ENCODE results near the gene CAB39L. TPM values are rescaled to one million over a fixed set of nuclear protein-coding genes. Genes with fewer than 3 reads are reported as not detected.

CAB39L gene
- polyA plus RNA-seq, 1 donor from 2014 or later: 40.3 TPM

DNA sequence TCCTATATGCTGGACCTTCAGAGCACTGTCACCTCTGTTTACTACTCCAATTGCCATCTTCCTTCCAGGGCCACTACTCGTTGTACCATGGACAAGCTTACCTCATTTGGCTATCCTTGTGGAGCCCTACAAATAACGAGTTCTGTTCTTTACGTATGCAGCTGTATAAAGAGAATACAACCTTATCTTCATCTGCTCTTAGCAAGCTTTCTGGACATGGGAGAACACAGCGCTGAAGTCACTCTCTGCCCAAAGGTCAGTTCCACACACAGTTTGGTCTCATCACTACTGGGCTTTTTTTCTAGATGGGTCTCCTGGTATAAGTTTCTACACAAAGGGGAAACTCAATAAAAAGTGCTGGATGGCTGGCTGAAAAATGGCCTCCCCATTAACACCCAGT is 107.2 kb downstream of the CAB39L start:
- no peak overlapping the region for H3K27ac ChIP-seq (ENCODE audit: low read length)
- H3K79me2 ChIP-seq (replicated peaks; ENCODE audit: insufficient read depth, low read length): no peaks in the 10 kb centered on the region
- no peak overlapping the region for H2AFZ ChIP-seq (ENCODE audit: low read depth, low read length)
- H3K36me3 ChIP-seq (ENCODE audit: insufficient read depth, low read length): no peaks in the 10 kb centered on the region
- no peaks in the 10 kb centered on the region for H3F3A ChIP-seq (ENCODE audit: insufficient read depth, low read length, poor library complexity, severe bottlenecking)
- no peak for TF ChIP-seq CTCF (IDR thresholded peaks at IDR 0.05; ENCODE audit: poor library complexity, severe bottlenecking)
- no peak for TF ChIP-seq TAF1 (IDR thresholded peaks at IDR 0.05; ENCODE audit: low read depth)
- no peak for TF ChIP-seq POLR2AphosphoS5 (IDR thresholded peaks at IDR 0.05)
- TF ChIP-seq EP300 (conservative IDR thresholded peaks at IDR 0.05; ENCODE audit: poor library complexity, severe bottlenecking): no peak
- TF ChIP-seq MXI1 (conservative IDR thresholded peaks at IDR 0.05; ENCODE audit: poor library complexity, severe bottlenecking): no peak
- TF ChIP-seq EZH2 (IDR thresholded peaks at IDR 0.05; ENCODE audit: borderline replicate concordance, insufficient read depth, low read length, poor library complexity, severe bottlenecking): no peak
- TF ChIP-seq RAD21 (conservative IDR thresholded peaks at IDR 0.05): no peak
- TF ChIP-seq, protein P1, sequence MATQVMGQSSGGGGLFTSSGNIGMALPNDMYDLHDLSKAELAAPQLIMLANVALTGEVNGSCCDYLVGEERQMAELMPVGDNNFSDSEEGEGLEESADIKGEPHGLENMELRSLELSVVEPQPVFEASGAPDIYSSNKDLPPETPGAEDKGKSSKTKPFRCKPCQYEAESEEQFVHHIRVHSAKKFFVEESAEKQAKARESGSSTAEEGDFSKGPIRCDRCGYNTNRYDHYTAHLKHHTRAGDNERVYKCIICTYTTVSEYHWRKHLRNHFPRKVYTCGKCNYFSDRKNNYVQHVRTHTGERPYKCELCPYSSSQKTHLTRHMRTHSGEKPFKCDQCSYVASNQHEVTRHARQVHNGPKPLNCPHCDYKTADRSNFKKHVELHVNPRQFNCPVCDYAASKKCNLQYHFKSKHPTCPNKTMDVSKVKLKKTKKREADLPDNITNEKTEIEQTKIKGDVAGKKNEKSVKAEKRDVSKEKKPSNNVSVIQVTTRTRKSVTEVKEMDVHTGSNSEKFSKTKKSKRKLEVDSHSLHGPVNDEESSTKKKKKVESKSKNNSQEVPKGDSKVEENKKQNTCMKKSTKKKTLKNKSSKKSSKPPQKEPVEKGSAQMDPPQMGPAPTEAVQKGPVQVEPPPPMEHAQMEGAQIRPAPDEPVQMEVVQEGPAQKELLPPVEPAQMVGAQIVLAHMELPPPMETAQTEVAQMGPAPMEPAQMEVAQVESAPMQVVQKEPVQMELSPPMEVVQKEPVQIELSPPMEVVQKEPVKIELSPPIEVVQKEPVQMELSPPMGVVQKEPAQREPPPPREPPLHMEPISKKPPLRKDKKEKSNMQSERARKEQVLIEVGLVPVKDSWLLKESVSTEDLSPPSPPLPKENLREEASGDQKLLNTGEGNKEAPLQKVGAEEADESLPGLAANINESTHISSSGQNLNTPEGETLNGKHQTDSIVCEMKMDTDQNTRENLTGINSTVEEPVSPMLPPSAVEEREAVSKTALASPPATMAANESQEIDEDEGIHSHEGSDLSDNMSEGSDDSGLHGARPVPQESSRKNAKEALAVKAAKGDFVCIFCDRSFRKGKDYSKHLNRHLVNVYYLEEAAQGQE (IDR thresholded peaks at IDR 0.05; ENCODE audit: borderline replicate concordance): no peak
- TF ChIP-seq SMC3 (conservative IDR thresholded peaks at IDR 0.05; ENCODE audit: poor library complexity): no peak
- no peaks in the 10 kb centered on the region for H3K9me3 ChIP-seq (ENCODE audit: low read length)
- H3K9me2 ChIP-seq (ENCODE audit: insufficient read depth, low read length): no peaks in the 10 kb centered on the region
- no peak overlapping the region for H3K4me2 ChIP-seq (ENCODE audit: low read length)
- no peaks in the 10 kb centered on the region for H3K27me3 ChIP-seq (ENCODE audit: insufficient read depth, low read depth, low read length)
- H3K4me3 ChIP-seq (ENCODE audit: low read length): no peak overlapping the region
- no peaks in the 10 kb centered on the region for H4K20me1 ChIP-seq (ENCODE audit: insufficient read depth)
- no peak overlapping the region for H3K9ac ChIP-seq (ENCODE audit: low read length)

DNA sequence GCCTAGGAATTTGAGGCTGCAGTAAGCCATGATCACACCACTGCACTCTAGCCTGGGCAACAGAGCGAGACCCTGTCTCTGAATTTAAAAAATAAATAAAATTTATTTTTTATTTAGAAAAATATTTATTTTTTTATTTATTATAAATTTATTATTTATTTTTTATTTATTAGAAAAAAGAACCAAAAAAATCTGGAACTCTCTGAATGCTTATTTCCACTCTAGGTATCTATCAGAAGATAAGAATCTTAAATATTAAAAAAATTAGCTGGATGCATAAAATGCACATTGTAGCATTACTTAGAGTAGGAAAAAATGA is 113.4 kb downstream of the CAB39L start:
- Histone ChIP-seq H3K4me2 (ENCODE audit: low read length) (no peak overlapping the region), H3K9me3 (ENCODE audit: low read length) (no peaks in the 10 kb centered on the region), H3K9ac (ENCODE audit: low read length) (no peak overlapping the region), H3K36me3 (ENCODE audit: insufficient read depth, low read length) (no peaks in the 10 kb centered on the region), H3F3A (ENCODE audit: insufficient read depth, low read length, poor library complexity, severe bottlenecking) (no peaks in the 10 kb centered on the region), H4K20me1 (ENCODE audit: insufficient read depth) (peaks cover 3% of the 10 kb centered on the region), H3K27ac (ENCODE audit: low read length) (no peak overlapping the region), H3K4me3 (ENCODE audit: low read length) (no peak overlapping the region), H2AFZ (ENCODE audit: low read depth, low read length) (no peak overlapping the region), H3K79me2 (replicated peaks; ENCODE audit: insufficient read depth, low read length) (no peaks in the 10 kb centered on the region), H3K27me3 (ENCODE audit: insufficient read depth, low read depth, low read length) (no peaks in the 10 kb centered on the region), H3K9me2 (ENCODE audit: insufficient read depth, low read length) (no peaks in the 10 kb centered on the region)
- TF ChIP-seq RAD21 (conservative IDR thresholded peaks at IDR 0.05) (no peak), POLR2AphosphoS5 (IDR thresholded peaks at IDR 0.05) (no peak), MXI1 (conservative IDR thresholded peaks at IDR 0.05; ENCODE audit: poor library complexity, severe bottlenecking) (no peak), EP300 (conservative IDR thresholded peaks at IDR 0.05; ENCODE audit: poor library complexity, severe bottlenecking) (no peak), TAF1 (IDR thresholded peaks at IDR 0.05; ENCODE audit: low read depth) (no peak), EZH2 (IDR thresholded peaks at IDR 0.05; ENCODE audit: borderline replicate concordance, insufficient read depth, low read length, poor library complexity, severe bottlenecking) (no peak), SMC3 (conservative IDR thresholded peaks at IDR 0.05; ENCODE audit: poor library complexity) (no peak), CTCF (IDR thresholded peaks at IDR 0.05; ENCODE audit: poor library complexity, severe bottlenecking) (no peak)
- TF ChIP-seq, protein P1 (IDR thresholded peaks at IDR 0.05; ENCODE audit: borderline replicate concordance): no peak
